ENCODE results near the gene OR1D2.
A peak's percentile ranks its signal among the peaks of the same experiment; 100 is the strongest.

DNA sequence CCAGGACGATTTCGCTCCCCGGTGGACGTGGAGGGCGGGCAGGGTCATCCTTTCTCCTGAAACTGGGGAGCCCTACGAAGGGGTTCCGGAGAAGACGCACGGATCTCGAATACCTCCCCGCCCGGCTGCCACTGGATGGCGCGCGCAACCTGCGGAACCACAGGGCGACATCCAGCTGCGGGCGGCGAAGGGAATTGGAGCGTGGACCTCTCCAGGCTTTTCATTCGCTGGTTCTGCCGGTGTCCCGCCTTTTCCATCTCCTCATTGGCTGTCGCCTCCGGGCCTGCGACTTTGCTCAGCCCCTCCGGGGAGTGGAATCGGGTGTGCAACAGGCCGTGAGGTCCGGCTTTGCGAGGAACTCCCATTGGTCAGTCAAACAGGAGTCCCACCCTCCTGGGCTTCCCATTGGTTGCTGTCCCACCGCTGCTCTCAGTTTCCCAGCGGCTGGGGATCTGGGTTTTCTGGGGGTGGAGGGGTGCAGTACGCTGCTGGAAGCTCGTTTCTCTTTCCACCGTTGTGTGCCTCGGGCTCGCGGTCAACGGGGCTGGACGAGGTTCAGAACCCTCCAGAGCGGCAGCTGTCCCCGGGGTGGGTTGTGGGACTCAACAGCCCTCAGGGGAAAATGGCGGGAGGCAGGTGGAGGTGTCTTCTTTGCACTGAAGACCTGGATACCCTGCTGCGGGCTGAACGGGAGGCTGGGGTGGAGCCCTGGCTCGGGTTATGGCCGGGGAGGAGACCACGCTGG, 55.3 kb downstream of the OR1D2 start:
- TF ChIP-seq, protein P1, sequence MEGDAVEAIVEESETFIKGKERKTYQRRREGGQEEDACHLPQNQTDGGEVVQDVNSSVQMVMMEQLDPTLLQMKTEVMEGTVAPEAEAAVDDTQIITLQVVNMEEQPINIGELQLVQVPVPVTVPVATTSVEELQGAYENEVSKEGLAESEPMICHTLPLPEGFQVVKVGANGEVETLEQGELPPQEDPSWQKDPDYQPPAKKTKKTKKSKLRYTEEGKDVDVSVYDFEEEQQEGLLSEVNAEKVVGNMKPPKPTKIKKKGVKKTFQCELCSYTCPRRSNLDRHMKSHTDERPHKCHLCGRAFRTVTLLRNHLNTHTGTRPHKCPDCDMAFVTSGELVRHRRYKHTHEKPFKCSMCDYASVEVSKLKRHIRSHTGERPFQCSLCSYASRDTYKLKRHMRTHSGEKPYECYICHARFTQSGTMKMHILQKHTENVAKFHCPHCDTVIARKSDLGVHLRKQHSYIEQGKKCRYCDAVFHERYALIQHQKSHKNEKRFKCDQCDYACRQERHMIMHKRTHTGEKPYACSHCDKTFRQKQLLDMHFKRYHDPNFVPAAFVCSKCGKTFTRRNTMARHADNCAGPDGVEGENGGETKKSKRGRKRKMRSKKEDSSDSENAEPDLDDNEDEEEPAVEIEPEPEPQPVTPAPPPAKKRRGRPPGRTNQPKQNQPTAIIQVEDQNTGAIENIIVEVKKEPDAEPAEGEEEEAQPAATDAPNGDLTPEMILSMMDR (IDR thresholded peaks at IDR 0.05), result peak; percentile 62 to 85 (median 72)
- TF ChIP-seq POLR2A (IDR thresholded peaks at IDR 0.05), result peak in 1 of 2 donors; percentile 18

All from uterus (tissue), 2 donors.